GM12878 (cell line): ENCODE measurements around the gene PPIL6.

ENCODE experiments used
- CREB1 ChIP-seq: IDR thresholded peaks from 2 replicates; pipeline ENCODE4 v1.6.1; 2012; ENCODE audit warnings: low read depth, mild to moderate bottlenecking, inconsistent platforms
- CTCF ChIP-seq, 3 experiments: IDR thresholded peaks in 2 of 3; conservative IDR thresholded peaks in 1 of 3; 2 replicates each; pipeline ENCODE4 v1.5.1; 2011; ENCODE audit warnings: low read depth in 3 of 3, low read length in 3 of 3, mild to moderate bottlenecking in 3 of 3, control low read depth in 2 of 3, moderate library complexity in 2 of 3, inconsistent platforms in 1 of 3, mixed read lengths in 1 of 3; ENCODE audit not compliant: control insufficient read depth in 2 of 3, insufficient read depth in 1 of 3; ENCODE audit errors: extremely low read depth in 1 of 3
- KLF5 ChIP-seq: fragments of 450-650 bp; IDR thresholded peaks from 2 replicates; pipeline ENCODE4 v1.6.1; 2014; ENCODE audit warnings: mild to moderate bottlenecking; ENCODE audit not compliant: partially characterized antibody
- NR2C2 ChIP-seq: IDR thresholded peaks from 2 replicates; pipeline ENCODE4 v1.6.1; 2011; ENCODE audit warnings: borderline replicate concordance, low read depth; ENCODE audit not compliant: control insufficient read depth, insufficient read length
- PAX5 ChIP-seq: IDR thresholded peaks from 2 replicates; pipeline ENCODE4 v1.6.1; 2011; ENCODE audit warnings: low read depth, low read length, borderline replicate concordance
- PBX3 ChIP-seq: IDR thresholded peaks from 2 replicates; pipeline ENCODE4 v1.6.1; 2011; ENCODE audit warnings: mild to moderate bottlenecking, low read depth, low read length, moderate library complexity; ENCODE audit not compliant: insufficient replicate concordance
- POLR2A ChIP-seq: IDR thresholded peaks from 2 replicates; pipeline ENCODE4 v1.6.1; 2011; ENCODE audit warnings: low read depth, mild to moderate bottlenecking, low read length
- POLR2AphosphoS2 ChIP-seq: IDR thresholded peaks from 2 replicates; pipeline ENCODE4 v1.6.1; 2011; ENCODE audit warnings: low read depth, mild to moderate bottlenecking, low read length, improper control_type of control experiment, moderate library complexity
- RB1 ChIP-seq: fragments of 450-650 bp; formaldehyde crosslinking; IDR thresholded peaks from 2 replicates; pipeline ENCODE4 v1.6.1; 2017; ENCODE audit warnings: mild to moderate bottlenecking, borderline replicate concordance
- ZNF274 ChIP-seq: IDR thresholded peaks from one replicate; pipeline ENCODE4 v1.8.0; 2011; ENCODE audit not compliant: insufficient read length, insufficient read depth

- TF ChIP-seq NR2C2: no peak
- no peak for TF ChIP-seq RB1
- no peak for TF ChIP-seq CREB1
- TF ChIP-seq ZNF274: no peak
- no peak for TF ChIP-seq PBX3
- peak; percentile 47; the same call in 1 of the 2 replicates for TF ChIP-seq POLR2A
- TF ChIP-seq CTCF (IDR thresholded peaks at IDR 0.05 in 2 of 3, conservative IDR thresholded peaks at IDR 0.05 in 1 of 3; ENCODE audit: control insufficient read depth in 2 of 3, extremely low read depth in 1 of 3, insufficient read depth in 1 of 3, low read depth in 3 of 3, low read length in 3 of 3): peak in 2 of 3 experiments; percentile 18 to 33; a peak in 3 of 6 replicates
- TF ChIP-seq KLF5: peak; percentile 65
- TF ChIP-seq POLR2AphosphoS2: no peak
- peak; percentile 12; the same call in 1 of the 2 replicates for TF ChIP-seq PAX5
These were observed at the start of gene PPIL6, which contains the start of gene SMPD2 for GRCh38 chr6:109440331-109441068.
